SK-N-SH treated with all-trans-retinoic acid at 6 μM for 48 hours (cell line): ENCODE results near the gene MYEOV.

ENCODE experiments used
- ATAC-seq: fragments of 200-7000 bp; cut with Tn5 transposase; 3 replicates; pipeline ENCODE4 v1.9.1; 2020; ENCODE audit warnings: mild to moderate bottlenecking, moderate library complexity
- ARNTL ChIP-seq: fragments of 450-650 bp; formaldehyde crosslinking; IDR thresholded peaks from 2 replicates; pipeline ENCODE4 v1.5.0; 2020; ENCODE audit warnings: low read depth, mild to moderate bottlenecking, moderate library complexity, borderline replicate concordance
- BACH2 ChIP-seq: fragments of 250-450 bp; sonication (Bioruptor Pico); IDR thresholded peaks from 2 replicates; pipeline ENCODE4 v1.9.0; 2021; ENCODE audit warnings: mild to moderate bottlenecking, borderline replicate concordance
- CSDC2 ChIP-seq: fragments of 250-450 bp; sonication (Bioruptor Pico); IDR thresholded peaks from 2 replicates; pipeline ENCODE4 v1.5.0; 2020; ENCODE audit warnings: mild to moderate bottlenecking, moderate library complexity
- CSRNP3 ChIP-seq: fragments of 250-450 bp; sonication (Bioruptor Pico); IDR thresholded peaks from 2 replicates; pipeline ENCODE4 v1.5.1; 2021; ENCODE audit warnings: mild to moderate bottlenecking, moderate library complexity
- ESRRG ChIP-seq: fragments of 250-450 bp; sonication (Bioruptor Pico); IDR thresholded peaks from 2 replicates; pipeline ENCODE4 v1.6.1; 2021; ENCODE audit warnings: mild to moderate bottlenecking
- ISL1 ChIP-seq: fragments of 250-450 bp; sonication (Bioruptor Pico); IDR thresholded peaks from 2 replicates; pipeline ENCODE4 v2.1.2; 2022; ENCODE audit warnings: mild to moderate bottlenecking, moderate library complexity
- OSR1 ChIP-seq: fragments of 250-450 bp; sonication (Bioruptor Pico); IDR thresholded peaks from 2 replicates; pipeline ENCODE4 v1.8.0; 2022; ENCODE audit warnings: moderate library complexity, mild to moderate bottlenecking, inconsistent platforms
- POU6F1 ChIP-seq: fragments of 250-450 bp; sonication (Bioruptor Pico); IDR thresholded peaks from 2 replicates; pipeline ENCODE4 v1.8.0; 2021; ENCODE audit warnings: low read depth, mild to moderate bottlenecking, moderate library complexity, borderline replicate concordance
- RARB ChIP-seq: fragments of 250-450 bp; sonication (Bioruptor Pico); IDR thresholded peaks from 2 replicates; pipeline ENCODE4 v1.8.0; 2021; ENCODE audit warnings: mild to moderate bottlenecking, moderate library complexity
- SNAI2 ChIP-seq: fragments of 250-450 bp; sonication (Bioruptor Pico); IDR thresholded peaks from 2 replicates; pipeline ENCODE4 v1.5.0; 2020; ENCODE audit warnings: mild to moderate bottlenecking, moderate library complexity
- TCF4 ChIP-seq: fragments of 250-450 bp; sonication (Bioruptor Pico); IDR thresholded peaks from 2 replicates; pipeline ENCODE4 v1.8.0; 2021; ENCODE audit warnings: mild to moderate bottlenecking, moderate library complexity, borderline replicate concordance
- TOX ChIP-seq: fragments of 250-450 bp; sonication (Bioruptor Pico); IDR thresholded peaks from 2 replicates; pipeline ENCODE4 v1.8.0; 2021; ENCODE audit warnings: mild to moderate bottlenecking, moderate library complexity, borderline replicate concordance
- TSHZ2 ChIP-seq: fragments of 250-450 bp; sonication (Bioruptor Pico); IDR thresholded peaks from 2 replicates; pipeline ENCODE4 v1.5.0; 2020; ENCODE audit warnings: mild to moderate bottlenecking, moderate library complexity
- ZC3H10 ChIP-seq: fragments of 250-450 bp; sonication (Bioruptor Pico); IDR thresholded peaks from 2 replicates; pipeline ENCODE4 v1.5.1; 2021; ENCODE audit warnings: mild to moderate bottlenecking, moderate library complexity
- ZFP3 ChIP-seq: fragments of 250-450 bp; sonication (Bioruptor Pico); IDR thresholded peaks from 2 replicates; pipeline ENCODE4 v1.5.0; 2020; ENCODE audit warnings: mild to moderate bottlenecking, moderate library complexity
- ZFP30 ChIP-seq: fragments of 450-650 bp; formaldehyde crosslinking; IDR thresholded peaks from 2 replicates; pipeline ENCODE4 v1.5.0; 2022; ENCODE audit warnings: mild to moderate bottlenecking, moderate library complexity
- ZNF565 ChIP-seq: fragments of 450-650 bp; formaldehyde crosslinking; conservative IDR thresholded peaks from 2 replicates; pipeline ENCODE4 v1.5.0; 2020; ENCODE audit warnings: low read depth, mild to moderate bottlenecking, moderate library complexity
- ZNF70 ChIP-seq: fragments of 450-650 bp; formaldehyde crosslinking; IDR thresholded peaks from 2 replicates; pipeline ENCODE4 v1.5.0; 2020; ENCODE audit warnings: mild to moderate bottlenecking, moderate library complexity
- ZNF8 ChIP-seq: fragments of 450-650 bp; formaldehyde crosslinking; IDR thresholded peaks from 2 replicates; pipeline ENCODE4 v1.5.0; 2020; ENCODE audit warnings: mild to moderate bottlenecking, moderate library complexity
- TF ChIP-seq, protein P1 (sequence below): fragments of 250-450 bp; sonication (Bioruptor Pico); IDR thresholded peaks from 2 replicates; pipeline ENCODE4 v1.8.0; 2020; ENCODE audit warnings: mild to moderate bottlenecking, moderate library complexity, borderline replicate concordance

MYEOV gene

DNA sequence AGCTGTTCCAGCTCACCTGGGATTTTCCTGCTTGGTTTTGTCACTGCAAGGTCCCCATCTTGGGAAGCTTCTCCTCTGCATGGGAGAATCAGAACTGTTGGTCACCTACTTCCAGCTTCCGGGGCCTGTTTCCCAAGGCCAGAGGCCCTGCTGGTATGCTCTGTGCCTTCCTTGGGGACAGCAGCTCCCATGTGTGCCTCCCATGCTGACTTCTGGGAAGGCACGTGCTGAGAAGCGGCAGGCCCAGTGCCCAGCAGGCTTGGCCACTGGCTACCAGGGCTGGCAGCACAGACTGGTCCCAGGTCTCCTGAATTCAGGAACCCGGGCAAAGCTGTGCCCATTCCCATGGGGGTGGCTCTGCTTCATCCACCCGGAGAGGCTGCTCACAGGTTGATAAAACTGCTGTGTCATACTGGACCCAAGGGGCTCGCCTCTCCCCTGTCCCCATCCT, 33.8 kb downstream of the MYEOV start:
- no peak for ATAC-seq

GRCh38 chr11:69328231-69328630, 34.3 kb downstream of the MYEOV start:
- no peak for ATAC-seq

More for the DNA sequence above, 33.8 kb downstream of the MYEOV start:
- TF ChIP-seq BACH2 (CRISPR knock-in tag) (no peak), ZFP3 (CRISPR knock-in tag) (no peak), RARB (CRISPR knock-in tag) (no peak), SNAI2 (no peak)

DNA sequence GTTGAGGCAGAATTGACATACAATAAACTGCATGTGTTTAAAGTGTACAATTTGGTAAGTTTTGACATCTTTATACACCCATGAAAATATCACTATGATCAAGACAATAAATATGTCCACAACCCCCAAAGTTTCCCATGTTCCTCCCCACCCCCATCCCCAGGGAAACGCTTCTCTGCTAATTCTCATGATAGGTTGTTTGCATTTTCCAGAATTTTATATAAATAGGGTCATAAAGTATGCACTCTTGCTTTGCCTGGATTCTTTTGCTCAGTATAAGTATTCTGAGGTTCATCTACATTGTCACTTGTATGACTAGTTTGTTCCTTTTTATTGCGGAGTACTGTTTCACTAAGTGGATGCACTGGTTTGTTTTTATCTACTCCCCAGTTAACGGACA, 35.6 kb downstream of the MYEOV start:
- no peak for ATAC-seq
- no peak for TF ChIP-seq ZFP3 (CRISPR knock-in tag)
- TF ChIP-seq BACH2 (CRISPR knock-in tag) = no peak
- no peak for TF ChIP-seq ZNF8 (CRISPR knock-in tag)
- TF ChIP-seq OSR1 = no peak
- TF ChIP-seq TOX (CRISPR knock-in tag) = no peak
- no peak for TF ChIP-seq CSDC2 (CRISPR knock-in tag)
- no peak for TF ChIP-seq RARB (CRISPR knock-in tag)
- no peak for TF ChIP-seq TCF4 (CRISPR knock-in tag)
- no peak for TF ChIP-seq ARNTL (CRISPR knock-in tag)

More at GRCh38 chr11:69328231-69328630, 34.3 kb downstream of the MYEOV start:
- TF ChIP-seq ZNF70 (no peak), ZC3H10 (CRISPR knock-in tag) (no peak), POU6F1 (CRISPR knock-in tag) (no peak), ZFP30 (CRISPR knock-in tag) (no peak), ARNTL (CRISPR knock-in tag) (no peak), TSHZ2 (CRISPR knock-in tag) (no peak), BACH2 (CRISPR knock-in tag) (no peak), TCF4 (CRISPR knock-in tag) (no peak), ISL1 (CRISPR knock-in tag) (no peak), RARB (CRISPR knock-in tag) (no peak), CSRNP3 (CRISPR knock-in tag) (no peak), ZNF565 (CRISPR knock-in tag) (no peak), ESRRG (CRISPR knock-in tag) (no peak), OSR1 (no peak), TOX (CRISPR knock-in tag) (no peak), ZFP3 (CRISPR knock-in tag) (no peak), ZNF8 (CRISPR knock-in tag) (no peak), SNAI2 (no peak)
- TF ChIP-seq, protein P1, sequence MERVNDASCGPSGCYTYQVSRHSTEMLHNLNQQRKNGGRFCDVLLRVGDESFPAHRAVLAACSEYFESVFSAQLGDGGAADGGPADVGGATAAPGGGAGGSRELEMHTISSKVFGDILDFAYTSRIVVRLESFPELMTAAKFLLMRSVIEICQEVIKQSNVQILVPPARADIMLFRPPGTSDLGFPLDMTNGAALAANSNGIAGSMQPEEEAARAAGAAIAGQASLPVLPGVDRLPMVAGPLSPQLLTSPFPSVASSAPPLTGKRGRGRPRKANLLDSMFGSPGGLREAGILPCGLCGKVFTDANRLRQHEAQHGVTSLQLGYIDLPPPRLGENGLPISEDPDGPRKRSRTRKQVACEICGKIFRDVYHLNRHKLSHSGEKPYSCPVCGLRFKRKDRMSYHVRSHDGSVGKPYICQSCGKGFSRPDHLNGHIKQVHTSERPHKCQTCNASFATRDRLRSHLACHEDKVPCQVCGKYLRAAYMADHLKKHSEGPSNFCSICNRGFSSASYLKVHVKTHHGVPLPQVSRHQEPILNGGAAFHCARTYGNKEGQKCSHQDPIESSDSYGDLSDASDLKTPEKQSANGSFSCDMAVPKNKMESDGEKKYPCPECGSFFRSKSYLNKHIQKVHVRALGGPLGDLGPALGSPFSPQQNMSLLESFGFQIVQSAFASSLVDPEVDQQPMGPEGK (CRISPR knock-in tag) = no peak

- ATAC-seq = no peak
- TF ChIP-seq POU6F1 (CRISPR knock-in tag) (no peak), ZFP3 (CRISPR knock-in tag) (no peak)
- TF ChIP-seq, protein P1 (CRISPR knock-in tag) = no peak
Observed at GRCh38 chr11:69330330-69330729, 36.4 kb downstream of the MYEOV start.
